ENCODE results near the gene PSMB7.

- TF ChIP-seq EZH2 (IDR thresholded peaks at IDR 0.05; ENCODE audit: insufficient read depth, low read length), result no peak
- TF ChIP-seq, protein P1, sequence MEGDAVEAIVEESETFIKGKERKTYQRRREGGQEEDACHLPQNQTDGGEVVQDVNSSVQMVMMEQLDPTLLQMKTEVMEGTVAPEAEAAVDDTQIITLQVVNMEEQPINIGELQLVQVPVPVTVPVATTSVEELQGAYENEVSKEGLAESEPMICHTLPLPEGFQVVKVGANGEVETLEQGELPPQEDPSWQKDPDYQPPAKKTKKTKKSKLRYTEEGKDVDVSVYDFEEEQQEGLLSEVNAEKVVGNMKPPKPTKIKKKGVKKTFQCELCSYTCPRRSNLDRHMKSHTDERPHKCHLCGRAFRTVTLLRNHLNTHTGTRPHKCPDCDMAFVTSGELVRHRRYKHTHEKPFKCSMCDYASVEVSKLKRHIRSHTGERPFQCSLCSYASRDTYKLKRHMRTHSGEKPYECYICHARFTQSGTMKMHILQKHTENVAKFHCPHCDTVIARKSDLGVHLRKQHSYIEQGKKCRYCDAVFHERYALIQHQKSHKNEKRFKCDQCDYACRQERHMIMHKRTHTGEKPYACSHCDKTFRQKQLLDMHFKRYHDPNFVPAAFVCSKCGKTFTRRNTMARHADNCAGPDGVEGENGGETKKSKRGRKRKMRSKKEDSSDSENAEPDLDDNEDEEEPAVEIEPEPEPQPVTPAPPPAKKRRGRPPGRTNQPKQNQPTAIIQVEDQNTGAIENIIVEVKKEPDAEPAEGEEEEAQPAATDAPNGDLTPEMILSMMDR (IDR thresholded peaks at IDR 0.05; ENCODE audit: insufficient read depth, low read depth, low read length), result no peak
Observed at GRCh38 chr9:124428751-124429529, 13.7 kb upstream of the PSMB7 start.
